T-cell (primary cell): ENCODE results near the gene NUF2. TPM values are rescaled to one million over a fixed set of nuclear protein-coding genes. Genes with fewer than 3 reads are reported as not detected.

Experiments used
- ATAC-seq, 4 experiments: fragments of 200-7000 bp in 3 of 4; fragments of 150-1000 bp in 1 of 4; cut with Tn5 transposase; replicated peaks in 1 of 4; 1 replicate in 3 of 4; 2 replicates in 1 of 4; pipeline ENCODE4 v1.10.0; 2021; ENCODE audit warnings: moderate library complexity in 3 of 4, mild to moderate bottlenecking in 2 of 4, moderate number of reproducible peaks in 1 of 4
- CTCF ChIA-PET, 2 donors: fragments of 300-600 bp; sonication (Branson Sonifier 250); formaldehyde crosslinking; loops; one replicate each; lab custom pipeline; 2022; ENCODE audit warnings: antibody characterized with exemption in 2 of 2; lab: Charles Lee
- POLR2A ChIA-PET, 2 donors: fragments of 300-600 bp; sonication (Branson Sonifier 250); formaldehyde crosslinking; loops; one replicate each; lab custom pipeline; 2022; ENCODE audit warnings: antibody characterized with exemption in 2 of 2; lab: Charles Lee
- DNase-seq, 35 experiments: peaks; one replicate each; pipeline versions ENCODE4 v3.0.0 to v3.0.0-alpha.2; 2013 to 2023
- H3K27ac ChIP-seq: one replicate; pipeline ENCODE4 v1.5.1; 2013; ENCODE audit warnings: low read length
- H3K27me3 ChIP-seq, 2 experiments: replicated peaks in 1 of 2; 1 replicate in 1 of 2; 2 replicates in 1 of 2; pipeline versions ENCODE4 v1.6.1 to v1.7.0; 2013; ENCODE audit warnings: low read length in 1 of 2, mixed read lengths in 1 of 2; ENCODE audit not compliant: control insufficient read depth in 2 of 2, insufficient read depth in 2 of 2; ENCODE audit errors: extremely low read depth in 1 of 2
- H3K36me3 ChIP-seq, 2 donors: 1 replicate in 1 of 2; 2 replicates in 1 of 2; pipeline versions ENCODE4 v1.6.1 to v1.7.0; 2013; ENCODE audit warnings: low read length in 1 of 2; ENCODE audit not compliant: control insufficient read depth in 2 of 2, insufficient read depth in 1 of 2; ENCODE audit errors: extremely low read depth in 1 of 2
- H3K4me1 ChIP-seq, 2 experiments: 1 replicate in 1 of 2; 2 replicates in 1 of 2; pipeline versions ENCODE4 v1.6.1 to v1.7.0; 2013; ENCODE audit warnings: low read length in 2 of 2, mixed read lengths in 1 of 2; ENCODE audit not compliant: insufficient read depth in 2 of 2, control insufficient read depth in 1 of 2; ENCODE audit errors: extremely low read depth in 1 of 2
- H3K4me3 ChIP-seq, 2 donors: 1 replicate in 1 of 2; 2 replicates in 1 of 2; pipeline versions ENCODE4 v1.5.1 to v1.7.0; 2013; ENCODE audit warnings: mild to moderate bottlenecking in 2 of 2, low read length in 1 of 2, moderate library complexity in 1 of 2; ENCODE audit not compliant: control insufficient read depth in 1 of 2; ENCODE audit errors: extremely low read depth in 1 of 2
- H3K9me3 ChIP-seq: 2 replicates; pipeline ENCODE4 v1.7.0; 2013
- H3K27ac Mint-ChIP-seq, 2 donors: one replicate each; pipeline ENCODE4 v1.8.0; 2020 to 2021; ENCODE audit warnings: mild to moderate bottlenecking in 2 of 2, mixed read lengths in 2 of 2
- H3K27me3 Mint-ChIP-seq, 2 donors: one replicate each; pipeline ENCODE4 v1.8.0; 2021 to 2022; ENCODE audit warnings: mixed read lengths in 2 of 2
- H3K36me3 Mint-ChIP-seq: one replicate; pipeline ENCODE4 v1.8.0; 2021; ENCODE audit warnings: mixed read lengths
- H3K4me1 Mint-ChIP-seq, 3 donors: one replicate each; pipeline ENCODE4 v1.8.0; 2020 to 2022; ENCODE audit warnings: mixed read lengths in 3 of 3, mild to moderate bottlenecking in 1 of 3
- H3K4me3 Mint-ChIP-seq, 3 donors: one replicate each; pipeline ENCODE4 v1.8.0; 2020 to 2022; ENCODE audit warnings: mild to moderate bottlenecking in 3 of 3, mixed read lengths in 3 of 3, moderate library complexity in 3 of 3
- H3K9me3 Mint-ChIP-seq, 3 donors: one replicate each; pipeline ENCODE4 v1.8.0; 2020 to 2022; ENCODE audit warnings: mixed read lengths in 3 of 3
- WGBS: methylation state at CpG from one replicate; pipeline ENCODE4 v1.1.5; 2013; ENCODE audit warnings: missing lambda C conversion rate; ENCODE audit not compliant: insufficient coverage; 5-methylcytosine and 5-hydroxymethylcytosine counted together
- total RNA-seq, 35 experiments: library from RNA in 6 of 35; stranded (reverse) in 6 of 35; fragments of 120-200 nt in 1 of 35; gene quantifications; one replicate each; pipeline versions ENCODE4 v1.2.1 to v1.2.4 and lab custom pipeline; 2013 to 2026

Gene NUF2
- total RNA-seq, 5 donors from 2014 or later (not counting 1 experiment from before 2014, with no cell fraction given), result 1.3 to 3.4 (median 2.3) TPM

- H3K27ac ChIP-seq, result no peak overlapping the region
- no peaks in the 10 kb centered on the region for H3K27me3 ChIP-seq
- peaks cover 12 to 28% of the 10 kb centered on the region in 2 donors for H3K27me3 Mint-ChIP-seq
Observed at GRCh38 chr1:163382395-163382794, 60.6 kb downstream of the NUF2 start.

GRCh38 chr1:163387146-163387545, 65.4 kb downstream of the NUF2 start:
- ATAC-seq (no peak), DNase-seq (no peak)
- ChIA-PET POLR2A (no interaction called here), CTCF (no interaction called here)
- Mint-ChIP-seq H3K4me3 (no peak overlapping the region), H3K36me3 (no peaks in the 10 kb centered on the region), H3K9me3 (no peaks in the 10 kb centered on the region), H3K4me1 (no peaks in the 10 kb centered on the region), H3K27ac (no peak overlapping the region), H3K27me3 (peaks cover 27 to 45% of the 10 kb centered on the region in 2 donors)
- Histone ChIP-seq H3K4me3 (no peak overlapping the region), H3K36me3 (no peaks in the 10 kb centered on the region), H3K27ac (no peak overlapping the region), H3K4me1 (no peaks in the 10 kb centered on the region), H3K9me3 (no peaks in the 10 kb centered on the region), H3K27me3 (peaks cover 0 to 4% of the 10 kb centered on the region in 2 experiments)

More at GRCh38 chr1:163382395-163382794, 60.6 kb downstream of the NUF2 start:
- Mint-ChIP-seq H3K4me1 (no peaks in the 10 kb centered on the region), H3K9me3 (no peaks in the 10 kb centered on the region), H3K27ac (no peak overlapping the region), H3K4me3 (no peak overlapping the region), H3K36me3 (no peaks in the 10 kb centered on the region)
- no peaks in the 10 kb centered on the region for H3K9me3 ChIP-seq
- H3K4me3 ChIP-seq, result no peak overlapping the region
- ATAC-seq (no peak), DNase-seq (no peak)
- POLR2A ChIA-PET, result no interaction called here
- CTCF ChIA-PET, result no interaction called here
- H3K36me3 ChIP-seq, result no peaks in the 10 kb centered on the region
- 80% methylated on average over 3 of the region's 4 CpGs for WGBS
- no peaks in the 10 kb centered on the region for H3K4me1 ChIP-seq

DNA sequence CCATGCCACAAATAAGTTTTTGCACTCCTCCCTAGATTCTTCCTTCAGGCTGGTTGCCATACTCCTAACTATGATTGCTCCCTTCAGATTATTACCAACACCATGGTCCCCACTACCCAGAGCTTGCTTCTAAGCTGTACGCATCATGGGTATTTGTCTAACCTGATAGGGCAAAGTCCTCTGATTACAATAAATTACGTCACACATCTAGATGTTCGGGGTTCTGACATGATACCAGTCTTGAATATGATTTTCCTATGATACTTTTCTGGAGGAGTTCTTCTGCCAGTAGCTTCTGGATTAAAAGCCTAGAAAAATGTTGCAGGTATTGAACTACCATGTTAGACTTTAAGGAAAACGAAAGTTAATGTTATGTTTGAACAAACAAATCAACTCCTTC, 67.2 kb downstream of the NUF2 start:
- Histone ChIP-seq H3K27ac (no peak overlapping the region), H3K4me1 (no peaks in the 10 kb centered on the region), H3K36me3 (no peaks in the 10 kb centered on the region), H3K9me3 (no peaks in the 10 kb centered on the region), H3K4me3 (no peak overlapping the region), H3K27me3 (peaks cover 0 to 4% of the 10 kb centered on the region in 2 experiments)
- ChIA-PET POLR2A (no interaction called here), CTCF (no interaction called here)
- DNase-seq (no peak), ATAC-seq (no peak)
- H3K9me3 Mint-ChIP-seq, result no peaks in the 10 kb centered on the region
- H3K27ac Mint-ChIP-seq, result no peak overlapping the region
- no peaks in the 10 kb centered on the region for H3K4me1 Mint-ChIP-seq
- H3K27me3 Mint-ChIP-seq, result peaks cover 34 to 43% of the 10 kb centered on the region in 2 donors
- no CpG with 5 or more reads among the region's 4 CpGs for WGBS
- no peaks in the 10 kb centered on the region for H3K36me3 Mint-ChIP-seq
- no peak overlapping the region for H3K4me3 Mint-ChIP-seq

- H3K36me3 ChIP-seq, result no peaks in the 10 kb centered on the region
- H3K4me3 Mint-ChIP-seq, result no peak overlapping the region
- no peak overlapping the region for H3K27ac Mint-ChIP-seq
- H3K27me3 ChIP-seq, result peaks cover 0 to 8% of the 10 kb centered on the region in 2 experiments
- no peaks in the 10 kb centered on the region for H3K4me1 Mint-ChIP-seq
- ATAC-seq (no peak), DNase-seq (no peak)
- no peaks in the 10 kb centered on the region for H3K36me3 Mint-ChIP-seq
- ChIA-PET CTCF (no interaction called here), POLR2A (no interaction called here)
- no peak overlapping the region for H3K27ac ChIP-seq
- H3K4me3 ChIP-seq, result no peak overlapping the region
- H3K4me1 ChIP-seq, result no peaks in the 10 kb centered on the region
- no peaks in the 10 kb centered on the region for H3K9me3 Mint-ChIP-seq
- peaks cover 25 to 31% of the 10 kb centered on the region in 2 donors for H3K27me3 Mint-ChIP-seq
- no peaks in the 10 kb centered on the region for H3K9me3 ChIP-seq
Observed at GRCh38 chr1:163395790-163396189, 74.0 kb downstream of the NUF2 start.

DNA sequence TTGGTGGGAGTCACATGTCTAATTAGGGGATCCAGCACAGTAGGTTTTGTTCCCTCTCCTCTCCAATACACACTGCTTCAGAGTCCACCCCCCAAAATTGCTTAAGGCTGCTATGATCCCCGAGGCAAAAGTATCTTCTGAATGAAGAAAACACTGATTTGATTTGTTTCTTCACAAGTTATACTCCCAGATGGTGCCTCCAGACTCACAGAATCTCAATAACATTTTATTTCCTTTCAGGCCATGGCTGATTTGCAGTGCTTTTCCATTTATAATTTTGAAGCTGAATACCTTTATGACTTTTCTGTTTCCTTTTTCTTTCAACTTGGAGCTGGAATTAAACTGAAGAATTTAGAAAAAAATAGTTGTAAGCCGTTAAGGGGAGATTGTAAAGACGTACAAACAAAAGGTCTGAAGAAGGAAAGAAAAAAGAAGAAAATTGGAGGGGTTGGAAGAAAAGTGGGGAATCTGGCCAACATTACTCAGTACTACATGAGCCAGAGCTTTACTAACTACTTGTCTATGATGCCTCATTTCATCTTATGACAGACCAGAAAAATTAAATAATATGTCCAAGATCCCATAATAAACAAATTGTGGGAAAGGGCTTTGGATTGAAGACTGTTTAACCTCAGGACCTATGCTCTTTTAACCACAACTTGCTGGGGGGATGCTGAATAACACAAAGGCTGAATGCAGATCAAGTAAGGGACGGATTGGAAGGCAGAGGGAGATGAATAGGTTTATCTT, 75.9 kb downstream of the NUF2 start:
- H3K4me3 ChIP-seq, result no peak overlapping the region
- H3K27me3 Mint-ChIP-seq, result peaks cover 28 to 32% of the 10 kb centered on the region in 2 donors
- no peaks in the 10 kb centered on the region for H3K4me1 Mint-ChIP-seq
- no peaks in the 10 kb centered on the region for H3K4me1 ChIP-seq
- H3K36me3 Mint-ChIP-seq, result no peaks in the 10 kb centered on the region
- ChIA-PET POLR2A (no interaction called here), CTCF (no interaction called here)
- H3K27ac Mint-ChIP-seq, result no peak overlapping the region
- H3K4me3 Mint-ChIP-seq, result no peak overlapping the region
- no peaks in the 10 kb centered on the region for H3K36me3 ChIP-seq
- H3K27ac ChIP-seq, result no peak overlapping the region
- no peak for ATAC-seq
- no peaks in the 10 kb centered on the region for H3K9me3 Mint-ChIP-seq
- DNase-seq, result no peak
- no peaks in the 10 kb centered on the region for H3K9me3 ChIP-seq
- H3K27me3 ChIP-seq, result peaks cover 0 to 11% of the 10 kb centered on the region in 2 experiments
- WGBS, result 49% methylated on average over 2 of the region's 4 CpGs

DNA sequence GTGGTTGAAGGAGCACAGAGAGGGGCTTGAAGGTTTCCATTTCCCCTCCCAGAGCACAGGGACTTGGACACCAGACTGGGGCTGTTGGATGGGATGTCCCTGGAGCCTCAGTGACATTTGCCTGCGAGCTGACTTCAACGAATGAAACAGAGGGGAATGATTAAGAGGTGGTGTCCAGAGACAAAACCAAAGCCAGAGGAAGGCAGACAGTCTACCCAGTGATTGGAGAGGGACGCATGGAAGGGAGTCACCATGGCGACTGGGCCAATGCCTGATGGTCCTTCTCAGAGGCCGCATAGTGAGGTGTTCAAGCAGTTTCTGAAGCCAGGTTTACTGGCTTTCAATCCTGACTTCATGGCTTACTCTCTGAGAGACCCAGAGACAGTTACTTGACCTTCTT, 77.2 kb downstream of the NUF2 start:
- Histone ChIP-seq H3K27ac (no peak overlapping the region), H3K27me3 (peaks cover 0 to 11% of the 10 kb centered on the region in 2 experiments), H3K36me3 (no peaks in the 10 kb centered on the region), H3K4me3 (no peak overlapping the region), H3K9me3 (no peaks in the 10 kb centered on the region), H3K4me1 (no peaks in the 10 kb centered on the region)
- ATAC-seq (no peak), DNase-seq (no peak)
- Mint-ChIP-seq H3K9me3 (no peaks in the 10 kb centered on the region), H3K27ac (no peak overlapping the region), H3K4me1 (no peaks in the 10 kb centered on the region), H3K27me3 (peaks cover 24 to 26% of the 10 kb centered on the region in 2 donors), H3K36me3 (no peaks in the 10 kb centered on the region), H3K4me3 (no peak overlapping the region)
- CTCF ChIA-PET, result no interaction called here
- POLR2A ChIA-PET, result no interaction called here
- 68% methylated on average over 5 of the region's 5 CpGs for WGBS
